K562 (cell line): Measurements from ENCODE around the gene MAP3K20. TPM values are rescaled to one million over a fixed set of nuclear protein-coding genes. Genes with fewer than 3 reads are reported as not detected.

Source experiments
- ELF4 ChIP-seq: fragments of 450-650 bp; formaldehyde crosslinking; IDR thresholded peaks from 2 replicates; pipeline ENCODE4 v1.4.0; 2022; ENCODE audit warnings: missing genetic modification characterization
- HNRNPH1 ChIP-seq: fragments of 200-400 bp; formaldehyde crosslinking; optimal IDR thresholded peaks from 2 replicates; pipeline ENCODE3; 2017; ENCODE audit warnings: low read depth, mild to moderate bottlenecking, low read length, moderate library complexity
- NFE2L1 ChIP-seq: fragments of 450-650 bp; IDR thresholded peaks from 2 replicates; pipeline ENCODE4 v1.6.1; 2016; ENCODE audit warnings: missing genetic modification characterization, low read depth, mild to moderate bottlenecking, missing compliant biosample characterization, moderate library complexity, borderline replicate concordance
- RFX1 ChIP-seq: fragments of 450-650 bp; IDR thresholded peaks from 2 replicates; pipeline ENCODE4 v1.6.1; 2016; ENCODE audit warnings: mild to moderate bottlenecking, moderate library complexity
- SMAD3 ChIP-seq: fragments of 450-650 bp; formaldehyde crosslinking; conservative IDR thresholded peaks from 2 replicates; pipeline ENCODE4 v1.4.0; 2020; ENCODE audit warnings: mild to moderate bottlenecking
- SP2 ChIP-seq: IDR thresholded peaks from 2 replicates; pipeline ENCODE4 v1.6.1; 2011; ENCODE audit warnings: mild to moderate bottlenecking, low read depth, low read length, moderate library complexity; ENCODE audit not compliant: poor library complexity, severe bottlenecking; ENCODE audit errors: extremely low read depth
- TAF15 ChIP-seq: fragments of 200-400 bp; formaldehyde crosslinking; IDR thresholded peaks from 2 replicates; pipeline ENCODE4 v1.6.1; 2017; ENCODE audit warnings: mild to moderate bottlenecking, low read depth, low read length, moderate library complexity
- TRIM24 ChIP-seq, 2 experiments: fragments of 450-650 bp; IDR thresholded peaks; 2 replicates each; pipeline ENCODE4 v1.6.1; 2016
- TRIM28 ChIP-seq: fragments of 450-650 bp; IDR thresholded peaks from 2 replicates; pipeline ENCODE4 v1.6.1; 2017
- ZNF24 ChIP-seq: fragments of 450-650 bp; IDR thresholded peaks from 2 replicates; pipeline ENCODE4 v1.6.1; 2016
- ZNF764 ChIP-seq: fragments of 250-450 bp; sonication (Bioruptor Pico); IDR thresholded peaks from 2 replicates; pipeline ENCODE4 v1.4.0; 2020; ENCODE audit warnings: low read depth, mild to moderate bottlenecking, moderate library complexity
- ZSCAN32 ChIP-seq: fragments of 450-650 bp; formaldehyde crosslinking; IDR thresholded peaks from 2 replicates; pipeline ENCODE4 v1.4.0; 2020; ENCODE audit warnings: mild to moderate bottlenecking, moderate library complexity
- polyA plus RNA-seq, 8 experiments: library from polyadenylated mRNA; depleted of rRNA in 4 of 8; stranded (reverse) in 5 of 8; unstranded in 3 of 8; fragments of >200 nt; fragmentation: Nextera tagmentation in 2 of 8; fragmentation: Illumina TruSeq in 1 of 8; extraction: Ambion mirVana in 2 of 8; extraction: Trizol in 1 of 8; gene quantifications; 2 replicates each; pipeline versions ENCODE4 v1.2.1 to v1.2.3, GENCODE V29; 2011 to 2014; ENCODE audit warnings: inconsistent platforms in 1 of 8, missing spikeins in 1 of 8
- total RNA-seq, 7 experiments: library from RNA; depleted of rRNA in 6 of 7; stranded (reverse); fragments of >200 nt in 6 of 7; fragmentation: Illumina TruSeq in 2 of 7; extraction: Trizol in 2 of 7; gene quantifications; 2 replicates each; pipeline versions ENCODE4 v1.2.1 to v1.2.3, GENCODE V29; 2011 to 2021; ENCODE audit warnings: low replicate concordance in 1 of 7
- TF ChIP-seq, protein P1 (sequence below): fragments of 450-650 bp; IDR thresholded peaks from 2 replicates; pipeline ENCODE4 v1.6.1; 2016; ENCODE audit warnings: mild to moderate bottlenecking, moderate library complexity
- TF ChIP-seq, protein P2 (sequence below): fragments of 450-650 bp; IDR thresholded peaks from one replicate; pipeline ENCODE4 v1.6.1; 2018; ENCODE audit warnings: mild to moderate bottlenecking, moderate library complexity; ENCODE audit not compliant: partially characterized antibody

Gene MAP3K20
- total and polyA plus RNA-seq, 9 of the 15 experiments (the other 6 are each of a cell fraction or from before 2014, with no cell fraction given) = 9.8 to 34.2 (median 27.3) TPM

DNA sequence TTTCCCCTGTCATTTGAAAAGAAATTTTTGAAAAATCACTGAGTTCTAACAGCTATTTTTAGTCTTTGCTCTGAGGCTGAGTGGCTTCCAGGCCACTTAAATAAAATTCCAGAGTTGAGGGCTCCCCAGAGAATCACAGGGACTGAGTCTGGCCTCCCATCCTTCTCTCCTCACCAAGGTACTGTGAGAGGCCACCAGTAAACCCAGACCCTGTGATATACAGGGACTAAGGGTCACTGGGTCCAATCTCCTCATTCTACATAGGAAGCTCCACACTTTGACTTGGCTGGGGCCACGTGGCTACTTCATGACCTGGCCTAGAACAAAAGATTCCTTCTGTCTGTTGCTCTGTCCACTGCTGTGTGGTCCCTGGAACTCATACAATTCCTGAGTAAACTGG, 155.8 kb downstream of the MAP3K20 start (continued):
- TF ChIP-seq, protein P1, sequence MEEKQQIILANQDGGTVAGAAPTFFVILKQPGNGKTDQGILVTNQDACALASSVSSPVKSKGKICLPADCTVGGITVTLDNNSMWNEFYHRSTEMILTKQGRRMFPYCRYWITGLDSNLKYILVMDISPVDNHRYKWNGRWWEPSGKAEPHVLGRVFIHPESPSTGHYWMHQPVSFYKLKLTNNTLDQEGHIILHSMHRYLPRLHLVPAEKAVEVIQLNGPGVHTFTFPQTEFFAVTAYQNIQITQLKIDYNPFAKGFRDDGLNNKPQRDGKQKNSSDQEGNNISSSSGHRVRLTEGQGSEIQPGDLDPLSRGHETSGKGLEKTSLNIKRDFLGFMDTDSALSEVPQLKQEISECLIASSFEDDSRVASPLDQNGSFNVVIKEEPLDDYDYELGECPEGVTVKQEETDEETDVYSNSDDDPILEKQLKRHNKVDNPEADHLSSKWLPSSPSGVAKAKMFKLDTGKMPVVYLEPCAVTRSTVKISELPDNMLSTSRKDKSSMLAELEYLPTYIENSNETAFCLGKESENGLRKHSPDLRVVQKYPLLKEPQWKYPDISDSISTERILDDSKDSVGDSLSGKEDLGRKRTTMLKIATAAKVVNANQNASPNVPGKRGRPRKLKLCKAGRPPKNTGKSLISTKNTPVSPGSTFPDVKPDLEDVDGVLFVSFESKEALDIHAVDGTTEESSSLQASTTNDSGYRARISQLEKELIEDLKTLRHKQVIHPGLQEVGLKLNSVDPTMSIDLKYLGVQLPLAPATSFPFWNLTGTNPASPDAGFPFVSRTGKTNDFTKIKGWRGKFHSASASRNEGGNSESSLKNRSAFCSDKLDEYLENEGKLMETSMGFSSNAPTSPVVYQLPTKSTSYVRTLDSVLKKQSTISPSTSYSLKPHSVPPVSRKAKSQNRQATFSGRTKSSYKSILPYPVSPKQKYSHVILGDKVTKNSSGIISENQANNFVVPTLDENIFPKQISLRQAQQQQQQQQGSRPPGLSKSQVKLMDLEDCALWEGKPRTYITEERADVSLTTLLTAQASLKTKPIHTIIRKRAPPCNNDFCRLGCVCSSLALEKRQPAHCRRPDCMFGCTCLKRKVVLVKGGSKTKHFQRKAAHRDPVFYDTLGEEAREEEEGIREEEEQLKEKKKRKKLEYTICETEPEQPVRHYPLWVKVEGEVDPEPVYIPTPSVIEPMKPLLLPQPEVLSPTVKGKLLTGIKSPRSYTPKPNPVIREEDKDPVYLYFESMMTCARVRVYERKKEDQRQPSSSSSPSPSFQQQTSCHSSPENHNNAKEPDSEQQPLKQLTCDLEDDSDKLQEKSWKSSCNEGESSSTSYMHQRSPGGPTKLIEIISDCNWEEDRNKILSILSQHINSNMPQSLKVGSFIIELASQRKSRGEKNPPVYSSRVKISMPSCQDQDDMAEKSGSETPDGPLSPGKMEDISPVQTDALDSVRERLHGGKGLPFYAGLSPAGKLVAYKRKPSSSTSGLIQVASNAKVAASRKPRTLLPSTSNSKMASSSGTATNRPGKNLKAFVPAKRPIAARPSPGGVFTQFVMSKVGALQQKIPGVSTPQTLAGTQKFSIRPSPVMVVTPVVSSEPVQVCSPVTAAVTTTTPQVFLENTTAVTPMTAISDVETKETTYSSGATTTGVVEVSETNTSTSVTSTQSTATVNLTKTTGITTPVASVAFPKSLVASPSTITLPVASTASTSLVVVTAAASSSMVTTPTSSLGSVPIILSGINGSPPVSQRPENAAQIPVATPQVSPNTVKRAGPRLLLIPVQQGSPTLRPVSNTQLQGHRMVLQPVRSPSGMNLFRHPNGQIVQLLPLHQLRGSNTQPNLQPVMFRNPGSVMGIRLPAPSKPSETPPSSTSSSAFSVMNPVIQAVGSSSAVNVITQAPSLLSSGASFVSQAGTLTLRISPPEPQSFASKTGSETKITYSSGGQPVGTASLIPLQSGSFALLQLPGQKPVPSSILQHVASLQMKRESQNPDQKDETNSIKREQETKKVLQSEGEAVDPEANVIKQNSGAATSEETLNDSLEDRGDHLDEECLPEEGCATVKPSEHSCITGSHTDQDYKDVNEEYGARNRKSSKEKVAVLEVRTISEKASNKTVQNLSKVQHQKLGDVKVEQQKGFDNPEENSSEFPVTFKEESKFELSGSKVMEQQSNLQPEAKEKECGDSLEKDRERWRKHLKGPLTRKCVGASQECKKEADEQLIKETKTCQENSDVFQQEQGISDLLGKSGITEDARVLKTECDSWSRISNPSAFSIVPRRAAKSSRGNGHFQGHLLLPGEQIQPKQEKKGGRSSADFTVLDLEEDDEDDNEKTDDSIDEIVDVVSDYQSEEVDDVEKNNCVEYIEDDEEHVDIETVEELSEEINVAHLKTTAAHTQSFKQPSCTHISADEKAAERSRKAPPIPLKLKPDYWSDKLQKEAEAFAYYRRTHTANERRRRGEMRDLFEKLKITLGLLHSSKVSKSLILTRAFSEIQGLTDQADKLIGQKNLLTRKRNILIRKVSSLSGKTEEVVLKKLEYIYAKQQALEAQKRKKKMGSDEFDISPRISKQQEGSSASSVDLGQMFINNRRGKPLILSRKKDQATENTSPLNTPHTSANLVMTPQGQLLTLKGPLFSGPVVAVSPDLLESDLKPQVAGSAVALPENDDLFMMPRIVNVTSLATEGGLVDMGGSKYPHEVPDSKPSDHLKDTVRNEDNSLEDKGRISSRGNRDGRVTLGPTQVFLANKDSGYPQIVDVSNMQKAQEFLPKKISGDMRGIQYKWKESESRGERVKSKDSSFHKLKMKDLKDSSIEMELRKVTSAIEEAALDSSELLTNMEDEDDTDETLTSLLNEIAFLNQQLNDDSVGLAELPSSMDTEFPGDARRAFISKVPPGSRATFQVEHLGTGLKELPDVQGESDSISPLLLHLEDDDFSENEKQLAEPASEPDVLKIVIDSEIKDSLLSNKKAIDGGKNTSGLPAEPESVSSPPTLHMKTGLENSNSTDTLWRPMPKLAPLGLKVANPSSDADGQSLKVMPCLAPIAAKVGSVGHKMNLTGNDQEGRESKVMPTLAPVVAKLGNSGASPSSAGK = no peak
- no peak for TF ChIP-seq RFX1
- no peak for TF ChIP-seq TAF15
- TF ChIP-seq ZNF764 (CRISPR knock-in tag) = no peak
- TF ChIP-seq ZNF24 = no peak
- no peak for TF ChIP-seq ELF4
- TF ChIP-seq ZSCAN32 = no peak
- TF ChIP-seq SP2 = no peak
- no peak for TF ChIP-seq TRIM28
- TF ChIP-seq, protein P2, sequence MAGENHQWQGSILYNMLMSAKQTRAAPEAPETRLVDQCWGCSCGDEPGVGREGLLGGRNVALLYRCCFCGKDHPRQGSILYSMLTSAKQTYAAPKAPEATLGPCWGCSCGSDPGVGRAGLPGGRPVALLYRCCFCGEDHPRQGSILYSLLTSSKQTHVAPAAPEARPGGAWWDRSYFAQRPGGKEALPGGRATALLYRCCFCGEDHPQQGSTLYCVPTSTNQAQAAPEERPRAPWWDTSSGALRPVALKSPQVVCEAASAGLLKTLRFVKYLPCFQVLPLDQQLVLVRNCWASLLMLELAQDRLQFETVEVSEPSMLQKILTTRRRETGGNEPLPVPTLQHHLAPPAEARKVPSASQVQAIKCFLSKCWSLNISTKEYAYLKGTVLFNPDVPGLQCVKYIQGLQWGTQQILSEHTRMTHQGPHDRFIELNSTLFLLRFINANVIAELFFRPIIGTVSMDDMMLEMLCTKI = no peak
- TF ChIP-seq SMAD3 = no peak
- no peak for TF ChIP-seq TRIM24 (IDR thresholded peaks at IDR 0.05)
- no peak for TF ChIP-seq HNRNPH1
- no peak for TF ChIP-seq NFE2L1 (tag)
